Activated CD4-positive, alpha-beta T cell treated with anti-CD3 and anti-CD28 coated beads, Interleukin-2, amount 50 U/mL, for 16 hours (primary cell): Measurements from ENCODE around the gene GNG5.
A peak's percentile ranks its signal among the peaks of the same experiment; 100 is the strongest.
"Not testable (repeated sequence)": the region's sequence is repeated elsewhere in the genome, so short reads cannot be mapped to it uniquely, and the experiment has no call there.

Experiments used
- DNase-seq: peaks from one replicate; pipeline ENCODE4 v3.0.0-alpha.2; 2020

Gene GNG5

GRCh38 chr1:84506002-84506728 is at the start of gene GNG5, which contains the start of gene SPATA1:
TSS of gene GNG5 (minus strand) at chr1:84506581. CDS start at chr1:84506091, 490 bp downstream.
TSS of gene SPATA1 (plus strand) at chr1:84506386. CDS start at chr1:84516360, 9,974 bp downstream.
- DNase-seq, result peak; percentile 98

GRCh38 chr1:84550826-84551225 is 44.4 kb upstream of the GNG5 start:
- no peak for DNase-seq

- no peak for DNase-seq
Observed at GRCh38 chr1:84541679-84542078, 35.3 kb upstream of the GNG5 start.

- no peak for DNase-seq
Observed at GRCh38 chr1:84540759-84541158, 34.4 kb upstream of the GNG5 start.

- DNase-seq, result no peak
Observed at GRCh38 chr1:84539972-84540371, 33.6 kb upstream of the GNG5 start.

GRCh38 chr1:84538599-84538998 is 32.2 kb upstream of the GNG5 start:
- DNase-seq, result no peak

GRCh38 chr1:84525779-84526178 is 19.4 kb upstream of the GNG5 start:
- no peak for DNase-seq

GRCh38 chr1:84524590-84524989 is 18.2 kb upstream of the GNG5 start:
- DNase-seq, result no peak

GRCh38 chr1:84510668-84511067 is 4.3 kb upstream of the GNG5 start:
- no peak for DNase-seq

GRCh38 chr1:84510165-84510564 is 3.8 kb upstream of the GNG5 start:
- no peak for DNase-seq

- DNase-seq, result no peak
Observed at GRCh38 chr1:84509029-84509428, 2.6 kb upstream of the GNG5 start.

- DNase-seq, result no peak
Observed at GRCh38 chr1:84508510-84508909, 2.1 kb upstream of the GNG5 start.

GRCh38 chr1:84507887-84508286 is 1.5 kb upstream of the GNG5 start:
- not testable (repeated sequence) for DNase-seq

- no peak for DNase-seq
Observed at GRCh38 chr1:84506729-84507453, 510 bp upstream of the GNG5 start.

- DNase-seq, result no peak
Observed at GRCh38 chr1:84505493-84506001, 834 bp downstream of the GNG5 start.

GRCh38 chr1:84504580-84505492 is 1.5 kb downstream of the GNG5 start:
- peak; percentile 20 for DNase-seq

GRCh38 chr1:84502927-84503326 is 3.5 kb downstream of the GNG5 start:
- no peak for DNase-seq

GRCh38 chr1:84497631-84498275 is 8.6 kb downstream of the GNG5 start:
- no peak for DNase-seq

- DNase-seq, result no peak
Observed at GRCh38 chr1:84496498-84496897, 9.9 kb downstream of the GNG5 start.

GRCh38 chr1:84493747-84494146 is 12.6 kb downstream of the GNG5 start:
- no peak for DNase-seq

GRCh38 chr1:84492726-84493125 is 13.7 kb downstream of the GNG5 start:
- DNase-seq, result no peak

- no peak for DNase-seq
Observed at GRCh38 chr1:84489766-84490165, 16.6 kb downstream of the GNG5 start.

- no peak for DNase-seq
Observed at GRCh38 chr1:84488107-84488506, 18.3 kb downstream of the GNG5 start.
